Measurements from ENCODE around the gene LRCH3.

GRCh38 chr3:197752107-197752506 is 38.9 kb upstream of the LRCH3 start:
- TF ChIP-seq SIN3A (IDR thresholded peaks at IDR 0.05; ENCODE audit: borderline replicate concordance, insufficient read depth, low read depth, low read length) (no peak), TCF7L2 (IDR thresholded peaks at IDR 0.05; ENCODE audit: low read depth, low read length) (no peak), POLR2AphosphoS5 (IDR thresholded peaks at IDR 0.05; ENCODE audit: low read depth, low read length) (no peak)
- TF ChIP-seq, protein P1, sequence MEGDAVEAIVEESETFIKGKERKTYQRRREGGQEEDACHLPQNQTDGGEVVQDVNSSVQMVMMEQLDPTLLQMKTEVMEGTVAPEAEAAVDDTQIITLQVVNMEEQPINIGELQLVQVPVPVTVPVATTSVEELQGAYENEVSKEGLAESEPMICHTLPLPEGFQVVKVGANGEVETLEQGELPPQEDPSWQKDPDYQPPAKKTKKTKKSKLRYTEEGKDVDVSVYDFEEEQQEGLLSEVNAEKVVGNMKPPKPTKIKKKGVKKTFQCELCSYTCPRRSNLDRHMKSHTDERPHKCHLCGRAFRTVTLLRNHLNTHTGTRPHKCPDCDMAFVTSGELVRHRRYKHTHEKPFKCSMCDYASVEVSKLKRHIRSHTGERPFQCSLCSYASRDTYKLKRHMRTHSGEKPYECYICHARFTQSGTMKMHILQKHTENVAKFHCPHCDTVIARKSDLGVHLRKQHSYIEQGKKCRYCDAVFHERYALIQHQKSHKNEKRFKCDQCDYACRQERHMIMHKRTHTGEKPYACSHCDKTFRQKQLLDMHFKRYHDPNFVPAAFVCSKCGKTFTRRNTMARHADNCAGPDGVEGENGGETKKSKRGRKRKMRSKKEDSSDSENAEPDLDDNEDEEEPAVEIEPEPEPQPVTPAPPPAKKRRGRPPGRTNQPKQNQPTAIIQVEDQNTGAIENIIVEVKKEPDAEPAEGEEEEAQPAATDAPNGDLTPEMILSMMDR (IDR thresholded peaks at IDR 0.05): no peak
- TF ChIP-seq, protein P2, sequence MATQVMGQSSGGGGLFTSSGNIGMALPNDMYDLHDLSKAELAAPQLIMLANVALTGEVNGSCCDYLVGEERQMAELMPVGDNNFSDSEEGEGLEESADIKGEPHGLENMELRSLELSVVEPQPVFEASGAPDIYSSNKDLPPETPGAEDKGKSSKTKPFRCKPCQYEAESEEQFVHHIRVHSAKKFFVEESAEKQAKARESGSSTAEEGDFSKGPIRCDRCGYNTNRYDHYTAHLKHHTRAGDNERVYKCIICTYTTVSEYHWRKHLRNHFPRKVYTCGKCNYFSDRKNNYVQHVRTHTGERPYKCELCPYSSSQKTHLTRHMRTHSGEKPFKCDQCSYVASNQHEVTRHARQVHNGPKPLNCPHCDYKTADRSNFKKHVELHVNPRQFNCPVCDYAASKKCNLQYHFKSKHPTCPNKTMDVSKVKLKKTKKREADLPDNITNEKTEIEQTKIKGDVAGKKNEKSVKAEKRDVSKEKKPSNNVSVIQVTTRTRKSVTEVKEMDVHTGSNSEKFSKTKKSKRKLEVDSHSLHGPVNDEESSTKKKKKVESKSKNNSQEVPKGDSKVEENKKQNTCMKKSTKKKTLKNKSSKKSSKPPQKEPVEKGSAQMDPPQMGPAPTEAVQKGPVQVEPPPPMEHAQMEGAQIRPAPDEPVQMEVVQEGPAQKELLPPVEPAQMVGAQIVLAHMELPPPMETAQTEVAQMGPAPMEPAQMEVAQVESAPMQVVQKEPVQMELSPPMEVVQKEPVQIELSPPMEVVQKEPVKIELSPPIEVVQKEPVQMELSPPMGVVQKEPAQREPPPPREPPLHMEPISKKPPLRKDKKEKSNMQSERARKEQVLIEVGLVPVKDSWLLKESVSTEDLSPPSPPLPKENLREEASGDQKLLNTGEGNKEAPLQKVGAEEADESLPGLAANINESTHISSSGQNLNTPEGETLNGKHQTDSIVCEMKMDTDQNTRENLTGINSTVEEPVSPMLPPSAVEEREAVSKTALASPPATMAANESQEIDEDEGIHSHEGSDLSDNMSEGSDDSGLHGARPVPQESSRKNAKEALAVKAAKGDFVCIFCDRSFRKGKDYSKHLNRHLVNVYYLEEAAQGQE (IDR thresholded peaks at IDR 0.05; ENCODE audit: insufficient read depth in 1 of 2, low read depth in 2 of 2, low read length in 1 of 2): no peak
